ENCODE results near the gene CYP2U1. TPM values are rescaled to one million over a fixed set of nuclear protein-coding genes. Genes with fewer than 3 reads are reported as not detected.

CYP2U1 gene
- total RNA-seq, 1 experiment from 2014 or later, result 0.82 TPM

DNA sequence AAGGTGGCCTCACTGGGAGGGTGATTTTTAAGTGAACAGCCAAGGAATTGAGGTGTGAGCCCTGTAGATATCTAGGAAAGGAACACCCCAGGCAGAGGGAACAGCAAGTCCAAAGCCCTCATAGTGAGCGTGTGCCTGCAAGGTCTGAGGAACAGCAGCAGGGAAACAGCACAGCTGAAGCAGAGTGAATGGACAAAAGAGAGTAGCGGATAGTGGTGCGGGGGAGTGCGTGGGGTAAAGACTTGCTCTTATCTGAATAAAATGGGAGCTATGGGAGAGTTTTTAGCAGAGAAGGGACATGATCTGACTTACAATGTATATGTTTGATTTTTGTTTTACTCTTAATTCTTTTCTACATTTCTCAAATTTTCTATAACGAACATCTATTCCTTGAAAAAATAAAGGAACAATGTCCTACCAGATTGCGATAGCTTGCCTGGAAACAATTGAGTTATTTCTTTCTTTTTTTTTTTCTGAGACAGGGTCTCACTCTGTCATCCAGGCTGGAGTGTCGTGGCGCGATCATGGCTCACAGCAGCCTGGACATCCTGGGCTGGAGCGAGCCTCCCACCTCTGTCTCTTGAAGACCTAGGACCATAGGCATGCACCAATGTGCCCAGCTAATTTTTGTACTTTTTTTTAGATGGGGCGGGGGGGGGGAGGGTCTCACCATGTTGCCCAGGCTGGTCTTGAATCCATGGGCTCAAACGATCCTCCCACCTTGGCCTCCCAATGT, 38.9 kb downstream of the CYP2U1 start:
- no peak for DNase-seq (ENCODE audit: low spot score)
- Histone ChIP-seq H3K27ac (ENCODE audit: low read depth, low read length, poor library complexity, severe bottlenecking) (no peak overlapping the region), H3K4me3 (ENCODE audit: low read depth, low read length, poor library complexity, severe bottlenecking) (no peak overlapping the region), H3K4me1 (ENCODE audit: insufficient read depth, low read length, poor library complexity, severe bottlenecking) (no peaks in the 10 kb centered on the region), H3K36me3 (ENCODE audit: insufficient read depth, low read length, poor library complexity, severe bottlenecking) (no peaks in the 10 kb centered on the region), H3K9me3 (ENCODE audit: low read depth, low read length, poor library complexity, severe bottlenecking) (no peaks in the 10 kb centered on the region), H3K27me3 (replicated peaks; ENCODE audit: insufficient read depth, low read depth, low read length, poor library complexity) (no peaks in the 10 kb centered on the region)
- BruUV-seq (replicated peaks), result no TSS peak
- intact Hi-C loops (cut with micrococcal nuclease; ENCODE audit: unreplicated experiment), result no loop called here
- TF ChIP-seq EZH2 (IDR thresholded peaks at IDR 0.05; ENCODE audit: borderline replicate concordance, low read depth, low read length, poor library complexity, severe bottlenecking), result no peak
- TF ChIP-seq, protein P1, sequence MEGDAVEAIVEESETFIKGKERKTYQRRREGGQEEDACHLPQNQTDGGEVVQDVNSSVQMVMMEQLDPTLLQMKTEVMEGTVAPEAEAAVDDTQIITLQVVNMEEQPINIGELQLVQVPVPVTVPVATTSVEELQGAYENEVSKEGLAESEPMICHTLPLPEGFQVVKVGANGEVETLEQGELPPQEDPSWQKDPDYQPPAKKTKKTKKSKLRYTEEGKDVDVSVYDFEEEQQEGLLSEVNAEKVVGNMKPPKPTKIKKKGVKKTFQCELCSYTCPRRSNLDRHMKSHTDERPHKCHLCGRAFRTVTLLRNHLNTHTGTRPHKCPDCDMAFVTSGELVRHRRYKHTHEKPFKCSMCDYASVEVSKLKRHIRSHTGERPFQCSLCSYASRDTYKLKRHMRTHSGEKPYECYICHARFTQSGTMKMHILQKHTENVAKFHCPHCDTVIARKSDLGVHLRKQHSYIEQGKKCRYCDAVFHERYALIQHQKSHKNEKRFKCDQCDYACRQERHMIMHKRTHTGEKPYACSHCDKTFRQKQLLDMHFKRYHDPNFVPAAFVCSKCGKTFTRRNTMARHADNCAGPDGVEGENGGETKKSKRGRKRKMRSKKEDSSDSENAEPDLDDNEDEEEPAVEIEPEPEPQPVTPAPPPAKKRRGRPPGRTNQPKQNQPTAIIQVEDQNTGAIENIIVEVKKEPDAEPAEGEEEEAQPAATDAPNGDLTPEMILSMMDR (conservative IDR thresholded peaks at IDR 0.05; ENCODE audit: low read depth, low read length), result no peak
- CTCF ChIA-PET, result no interaction called here
- POLR2A ChIA-PET (ENCODE audit: low non-redundant PET), result interaction anchor here (0.6 kb wide), 1 partner anchor 95 kb away, joined by 4 read pairs; no protein-coding TSS in a partner anchor

DNA sequence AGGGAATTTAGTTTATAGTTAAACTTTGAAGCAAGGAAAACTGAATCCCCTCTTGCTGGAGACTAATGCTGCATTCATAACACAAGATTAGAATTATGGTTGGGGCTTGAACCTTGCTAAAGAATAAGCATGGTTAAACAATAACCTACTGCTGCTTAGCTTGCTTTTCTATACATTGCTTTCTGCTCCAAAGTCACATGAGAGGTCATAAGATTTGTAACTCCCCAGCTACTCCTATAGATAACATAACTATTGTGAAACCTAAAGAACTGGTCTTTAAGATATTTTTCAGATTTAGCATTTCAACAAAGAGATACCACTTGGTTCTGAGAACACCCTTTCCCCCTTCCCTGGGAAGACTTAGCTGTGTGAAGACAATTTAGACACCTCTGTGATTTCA, 41.3 kb downstream of the CYP2U1 start:
- TF ChIP-seq, protein P1 (conservative IDR thresholded peaks at IDR 0.05; ENCODE audit: low read depth, low read length), result no peak
- TF ChIP-seq EZH2 (IDR thresholded peaks at IDR 0.05; ENCODE audit: borderline replicate concordance, low read depth, low read length, poor library complexity, severe bottlenecking), result no peak
- ChIA-PET CTCF (no interaction called here), POLR2A (ENCODE audit: low non-redundant PET) (no interaction called here)
- Histone ChIP-seq H3K4me3 (ENCODE audit: low read depth, low read length, poor library complexity, severe bottlenecking) (no peak overlapping the region), H3K36me3 (ENCODE audit: insufficient read depth, low read length, poor library complexity, severe bottlenecking) (no peaks in the 10 kb centered on the region), H3K27me3 (replicated peaks; ENCODE audit: insufficient read depth, low read depth, low read length, poor library complexity) (no peaks in the 10 kb centered on the region), H3K27ac (ENCODE audit: low read depth, low read length, poor library complexity, severe bottlenecking) (no peak overlapping the region), H3K9me3 (ENCODE audit: low read depth, low read length, poor library complexity, severe bottlenecking) (no peaks in the 10 kb centered on the region), H3K4me1 (ENCODE audit: insufficient read depth, low read length, poor library complexity, severe bottlenecking) (no peaks in the 10 kb centered on the region)
- intact Hi-C loops (cut with micrococcal nuclease; ENCODE audit: unreplicated experiment), result no loop called here
- no peak for DNase-seq (ENCODE audit: low spot score)
- BruUV-seq (replicated peaks), result no TSS peak

DNA sequence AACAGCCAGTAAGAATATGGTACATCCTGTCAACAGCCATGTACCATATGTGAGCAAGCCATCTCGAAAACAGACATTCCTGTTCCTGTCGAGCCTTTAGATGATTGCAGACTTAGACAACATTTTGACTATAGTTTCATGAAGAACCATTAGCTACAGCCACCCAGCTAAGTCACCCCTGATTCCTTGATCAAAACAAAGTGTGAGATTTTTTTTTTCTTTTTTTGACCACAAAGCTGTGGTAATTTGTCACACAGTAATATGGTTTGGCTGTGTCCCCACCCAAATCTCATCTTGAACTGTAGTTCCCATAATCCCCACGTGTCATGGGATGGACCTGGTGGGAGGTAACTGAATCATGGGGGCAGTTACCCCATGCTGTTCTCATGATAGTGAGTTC, 43.2 kb downstream of the CYP2U1 start:
- intact Hi-C loops (cut with micrococcal nuclease; ENCODE audit: unreplicated experiment), result no loop called here
- Histone ChIP-seq H3K36me3 (ENCODE audit: insufficient read depth, low read length, poor library complexity, severe bottlenecking) (no peaks in the 10 kb centered on the region), H3K4me1 (ENCODE audit: insufficient read depth, low read length, poor library complexity, severe bottlenecking) (no peaks in the 10 kb centered on the region), H3K9me3 (ENCODE audit: low read depth, low read length, poor library complexity, severe bottlenecking) (no peaks in the 10 kb centered on the region), H3K27me3 (replicated peaks; ENCODE audit: insufficient read depth, low read depth, low read length, poor library complexity) (no peaks in the 10 kb centered on the region), H3K4me3 (ENCODE audit: low read depth, low read length, poor library complexity, severe bottlenecking) (no peak overlapping the region), H3K27ac (ENCODE audit: low read depth, low read length, poor library complexity, severe bottlenecking) (no peak overlapping the region)
- DNase-seq (ENCODE audit: low spot score), result no peak
- no TSS peak for BruUV-seq (replicated peaks)
- POLR2A ChIA-PET (ENCODE audit: low non-redundant PET), result no interaction called here
- TF ChIP-seq, protein P1 (conservative IDR thresholded peaks at IDR 0.05; ENCODE audit: low read depth, low read length), result no peak
- TF ChIP-seq EZH2 (IDR thresholded peaks at IDR 0.05; ENCODE audit: borderline replicate concordance, low read depth, low read length, poor library complexity, severe bottlenecking), result no peak
- CTCF ChIA-PET, result no interaction called here

All from A673 (cell line).